Cardiac fibroblast (primary cell): ENCODE measurements around the gene VPS39.

ENCODE experiments used
- DNase-seq, 2 donors: peaks; one replicate each; pipeline versions ENCODE4 v3.0.0 to v3.0.0-alpha.2; 2010; ENCODE audit warnings: low read depth in 2 of 2
- H3K4me3 ChIP-seq, 2 donors: replicated peaks in 1 of 2; 1 replicate in 1 of 2; 2 replicates in 1 of 2; pipeline ENCODE4 v1.5.1; 2011; ENCODE audit warnings: low read depth in 2 of 2, low read length in 2 of 2, mild to moderate bottlenecking in 2 of 2, moderate library complexity in 1 of 2
- CTCF ChIP-seq: IDR thresholded peaks from one replicate; pipeline ENCODE4 v1.5.1; 2011; ENCODE audit warnings: low read depth, mild to moderate bottlenecking, low read length, inconsistent platforms

VPS39 gene

DNA sequence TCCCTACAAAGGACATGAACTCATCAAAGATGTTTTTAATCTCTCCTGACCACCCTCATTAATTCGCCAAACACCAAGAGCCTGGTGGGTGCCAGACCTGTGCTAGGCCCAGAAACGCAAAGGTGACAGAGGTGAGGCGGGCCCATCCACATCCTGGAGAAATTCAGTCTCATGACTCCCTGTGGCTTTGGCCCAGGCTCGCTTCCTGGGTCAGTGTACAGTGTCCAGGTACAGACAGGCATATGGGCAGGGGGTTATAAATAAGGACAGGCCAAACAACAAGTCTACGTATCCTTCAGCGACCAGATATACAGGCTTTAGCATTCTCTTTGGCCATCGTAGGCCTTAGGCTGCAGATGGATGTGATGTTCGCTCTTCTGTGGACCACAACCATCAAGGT lies 50.7 kb downstream of the VPS39 start:
- no peak for DNase-seq
- no peak overlapping the region for H3K4me3 ChIP-seq
- no peak for TF ChIP-seq CTCF

DNA sequence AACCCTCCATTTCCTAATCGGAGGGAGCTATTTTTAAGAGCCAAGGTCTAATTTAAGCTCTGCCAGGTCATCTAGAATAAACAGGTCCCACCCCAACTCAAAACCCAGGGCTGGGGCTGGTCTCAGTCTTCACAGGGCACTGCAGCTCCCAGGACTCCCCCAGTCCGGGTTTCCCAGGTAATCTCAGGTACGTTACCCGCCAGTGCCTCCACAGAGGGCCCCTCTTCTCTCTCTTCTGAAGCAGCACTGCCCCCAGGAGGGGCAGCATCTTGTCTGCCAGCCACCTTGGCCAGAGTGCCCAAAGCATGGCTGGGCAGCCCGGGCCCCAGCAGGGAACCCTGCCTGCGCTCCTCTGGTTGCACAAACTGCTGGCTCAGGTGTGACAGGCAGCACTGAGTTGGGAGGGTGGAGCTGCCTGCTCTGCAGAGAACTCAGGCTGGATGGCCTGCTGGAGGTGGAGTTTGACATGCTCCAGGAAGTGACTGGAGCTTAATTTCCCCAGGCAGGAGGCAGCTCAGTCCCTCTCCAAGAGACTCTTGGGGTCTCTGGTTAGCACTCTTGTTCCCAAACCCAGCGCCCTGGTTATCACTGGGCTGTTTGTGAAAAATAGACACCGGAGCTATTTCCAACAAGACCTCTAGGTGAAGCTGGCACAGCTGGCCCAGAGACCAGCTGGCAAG lies 51.7 kb downstream of the VPS39 start, which contains the start of gene PLA2G4F:
Gene PLA2G4F (minus strand): TSS at position 394 of the 680 bp plus-strand sequence. CDS start 87 bp downstream, at position 307.
- no peak for TF ChIP-seq CTCF
- DNase-seq: no peak
- H3K4me3 ChIP-seq: no peak within 1 kb of the TSS

GRCh38 chr15:42155546-42156242 lies 52.4 kb downstream of the VPS39 start:
- no peak for TF ChIP-seq CTCF
- H3K4me3 ChIP-seq: no peak overlapping the region
- no peak for DNase-seq

DNA sequence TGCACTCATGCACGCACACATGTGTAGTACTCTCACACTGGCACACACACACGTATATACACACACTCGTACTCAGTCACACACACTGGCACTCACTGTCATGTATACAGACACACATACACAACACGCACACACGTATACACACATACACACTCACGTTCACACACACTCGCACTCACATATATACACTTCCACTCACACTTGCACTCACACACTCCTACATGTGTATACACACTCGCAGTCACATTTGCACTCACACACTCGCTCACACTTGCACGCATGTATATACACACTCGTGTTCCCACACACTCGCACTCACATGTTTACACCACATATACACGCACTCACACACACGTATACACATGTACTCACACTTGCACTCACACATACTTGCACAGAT lies 53.1 kb downstream of the VPS39 start:
- no peak overlapping the region for H3K4me3 ChIP-seq
- no peak for DNase-seq
- no peak for TF ChIP-seq CTCF

GRCh38 chr15:42154212-42154941 lies 53.7 kb downstream of the VPS39 start:
- H3K4me3 ChIP-seq: no peak overlapping the region
- no peak for TF ChIP-seq CTCF
- no peak for DNase-seq

GRCh38 chr15:42153874-42154211 lies 54.3 kb downstream of the VPS39 start:
- TF ChIP-seq CTCF: no peak
- no peak overlapping the region for H3K4me3 ChIP-seq
- DNase-seq: no peak
